ENCODE results near the gene PRC1.
"Not testable (repeated sequence)": the region's sequence is repeated elsewhere in the genome, so short reads cannot be mapped to it uniquely, and the experiment has no call there.

PRC1 gene

GRCh38 chr15:90931828-90932659 is 62.3 kb downstream of the PRC1 start, which contains the start of gene HDDC3:
Gene HDDC3, minus strand, starts transcription at chr15:90932549. Its CDS starts 9 bp downstream, at chr15:90932540.
- peak; percentile 93 for DNase-seq

GRCh38 chr15:90931575-90931827 is 62.8 kb downstream of the PRC1 start:
- no peak for DNase-seq

- DNase-seq = no peak
Measured at GRCh38 chr15:90930861-90931574, 63.3 kb downstream of the PRC1 start.

- DNase-seq = no peak
Measured at GRCh38 chr15:90929246-90930019, 64.9 kb downstream of the PRC1 start.

GRCh38 chr15:90928106-90928505 is 66.2 kb downstream of the PRC1 start:
- not testable (repeated sequence) for DNase-seq

- DNase-seq = not testable (repeated sequence)
Measured at GRCh38 chr15:90926766-90927165, 67.6 kb downstream of the PRC1 start.

GRCh38 chr15:90924375-90924774 is 70.0 kb downstream of the PRC1 start:
- DNase-seq = no peak

GRCh38 chr15:90922712-90923322 is 71.5 kb downstream of the PRC1 start:
- DNase-seq = not testable (repeated sequence)

GRCh38 chr15:90921887-90922286 is 72.4 kb downstream of the PRC1 start:
- no peak for DNase-seq

GRCh38 chr15:90918835-90919234 is 75.5 kb downstream of the PRC1 start:
- DNase-seq = no peak

GRCh38 chr15:90918034-90918788 is 76.1 kb downstream of the PRC1 start:
- DNase-seq = no peak

GRCh38 chr15:90917569-90917968 is 76.8 kb downstream of the PRC1 start:
- no peak for DNase-seq

GRCh38 chr15:90916461-90916860 is 77.9 kb downstream of the PRC1 start:
- no peak for DNase-seq

All from right forelimb (tissue), 1 donor.